GM18909 (cell line): ENCODE results near the gene SERPINF2.
A peak's percentile ranks its signal among the peaks of the same experiment; 100 is the strongest.
"Not testable (repeated sequence)": the region's sequence is repeated elsewhere in the genome, so short reads cannot be mapped to it uniquely, and the experiment has no call there.

Experiments
- ATAC-seq: cut with Tn5 transposase; IDR thresholded peaks from one replicate; pipeline ENCODE4 v1.9.1; 2021; ENCODE audit warnings: mild to moderate bottlenecking; ENCODE audit not compliant: unreplicated experiment, poor library complexity

Gene SERPINF2

GRCh38 chr17:1715803-1716075 is 26.9 kb upstream of the SERPINF2 start:
- no peak for ATAC-seq

GRCh38 chr17:1716076-1716911 is 26.4 kb upstream of the SERPINF2 start:
- ATAC-seq: peak; percentile 80

GRCh38 chr17:1716912-1717695 is 25.6 kb upstream of the SERPINF2 start:
- peak; percentile 52 for ATAC-seq

DNA sequence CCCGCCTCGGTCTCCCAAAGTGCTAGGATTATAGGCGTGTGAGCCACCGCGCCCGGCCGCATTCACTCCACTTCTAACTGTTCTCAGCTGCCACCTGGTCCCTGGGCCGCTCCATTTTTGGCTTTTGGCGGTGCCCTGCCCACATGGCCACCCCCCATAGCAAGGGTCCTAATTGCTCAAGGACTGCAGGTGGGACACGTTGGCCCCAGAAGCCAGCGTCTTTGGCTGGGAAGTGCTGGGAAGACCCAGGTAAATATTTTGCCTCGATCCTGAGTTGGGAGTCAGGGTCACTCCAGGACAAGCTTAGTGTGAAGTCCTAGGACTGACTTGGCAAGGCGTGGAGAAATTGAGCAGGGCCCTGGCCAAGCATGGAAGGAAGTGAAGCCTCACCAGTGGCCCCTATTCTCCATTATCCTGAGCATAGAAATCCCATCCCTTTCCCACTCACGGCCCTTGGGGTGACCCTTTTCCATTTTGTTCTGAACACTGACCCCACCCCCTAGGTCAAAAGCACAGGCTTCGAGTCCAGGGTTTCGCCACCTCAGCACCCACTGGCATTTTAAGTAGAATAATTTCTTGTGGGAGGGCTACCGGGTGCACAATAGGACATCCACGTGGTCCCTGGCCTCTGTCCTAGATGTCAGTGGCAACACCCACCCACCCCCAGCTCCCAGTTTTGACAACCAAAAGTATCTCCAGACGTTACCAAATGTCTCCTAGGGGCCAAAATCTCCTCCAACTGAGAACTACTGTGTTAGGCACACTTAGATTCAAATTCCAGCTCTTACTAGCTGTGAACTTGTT is 24.1 kb upstream of the SERPINF2 start:
- no peak for ATAC-seq

GRCh38 chr17:1720856-1721386 is 21.8 kb upstream of the SERPINF2 start:
- ATAC-seq: no peak

DNA sequence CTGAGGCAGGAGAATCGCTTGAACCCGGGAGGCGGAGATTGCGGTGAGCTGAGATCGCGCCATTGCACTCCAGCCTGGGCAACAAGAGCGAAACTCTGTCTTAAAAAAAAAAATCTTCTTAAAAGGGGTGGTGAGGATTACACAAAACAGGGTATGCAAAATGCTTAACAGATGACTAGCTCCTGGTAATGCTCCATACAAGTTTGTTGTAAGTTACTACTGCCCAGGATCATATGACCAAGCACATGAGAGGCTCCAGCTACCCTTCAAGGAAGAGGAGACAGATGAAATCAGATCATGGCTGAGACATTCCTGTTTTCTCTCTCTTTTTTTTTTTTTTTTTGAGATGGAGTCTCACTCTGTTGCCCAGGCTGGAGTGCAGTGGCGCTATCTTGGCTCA is 20.6 kb upstream of the SERPINF2 start:
- not testable (repeated sequence) for ATAC-seq

- peak; percentile 62 for ATAC-seq
Measured at GRCh38 chr17:1724351-1724868, 18.3 kb upstream of the SERPINF2 start, which contains the start of gene WDR81. Gene WDR81, plus strand, starts transcription at chr17:1724704. Its CDS starts 256 bp downstream, at chr17:1724960.

GRCh38 chr17:1724869-1725641 is 17.6 kb upstream of the SERPINF2 start:
- ATAC-seq: peak; percentile 37

DNA sequence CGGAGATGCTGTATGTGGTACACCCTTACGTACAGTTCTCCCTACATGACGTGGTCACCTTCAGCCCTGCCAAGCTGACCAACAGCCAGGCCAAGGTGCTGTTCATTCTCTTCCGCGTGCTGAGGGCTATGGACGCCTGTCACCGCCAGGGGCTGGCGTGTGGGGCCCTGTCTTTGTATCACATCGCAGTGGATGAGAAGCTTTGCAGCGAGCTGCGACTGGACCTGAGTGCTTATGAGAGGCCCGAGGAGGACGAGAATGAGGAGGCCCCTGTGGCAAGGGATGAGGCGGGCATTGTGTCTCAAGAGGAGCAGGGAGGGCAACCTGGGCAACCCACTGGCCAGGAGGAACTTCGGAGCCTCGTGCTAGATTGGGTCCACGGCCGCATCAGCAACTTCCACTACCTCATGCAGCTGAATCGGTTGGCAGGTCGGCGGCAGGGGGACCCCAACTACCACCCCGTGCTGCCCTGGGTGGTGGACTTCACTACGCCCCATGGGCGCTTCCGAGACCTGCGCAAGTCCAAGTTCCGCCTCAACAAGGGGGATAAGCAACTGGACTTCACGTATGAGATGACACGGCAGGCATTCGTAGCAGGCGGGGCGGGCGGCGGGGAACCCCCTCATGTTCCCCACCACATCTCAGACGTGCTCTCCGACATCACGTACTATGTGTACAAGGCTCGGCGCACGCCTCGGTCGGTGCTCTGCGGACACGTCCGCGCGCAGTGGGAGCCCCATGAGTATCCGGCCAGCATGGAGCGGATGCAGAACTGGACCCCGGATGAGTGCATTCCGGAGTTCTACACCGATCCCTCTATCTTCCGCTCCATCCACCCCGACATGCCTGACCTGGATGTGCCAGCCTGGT is 16.8 kb upstream of the SERPINF2 start:
- ATAC-seq: no peak

GRCh38 chr17:1726626-1727257 is 15.9 kb upstream of the SERPINF2 start:
- ATAC-seq: no peak

DNA sequence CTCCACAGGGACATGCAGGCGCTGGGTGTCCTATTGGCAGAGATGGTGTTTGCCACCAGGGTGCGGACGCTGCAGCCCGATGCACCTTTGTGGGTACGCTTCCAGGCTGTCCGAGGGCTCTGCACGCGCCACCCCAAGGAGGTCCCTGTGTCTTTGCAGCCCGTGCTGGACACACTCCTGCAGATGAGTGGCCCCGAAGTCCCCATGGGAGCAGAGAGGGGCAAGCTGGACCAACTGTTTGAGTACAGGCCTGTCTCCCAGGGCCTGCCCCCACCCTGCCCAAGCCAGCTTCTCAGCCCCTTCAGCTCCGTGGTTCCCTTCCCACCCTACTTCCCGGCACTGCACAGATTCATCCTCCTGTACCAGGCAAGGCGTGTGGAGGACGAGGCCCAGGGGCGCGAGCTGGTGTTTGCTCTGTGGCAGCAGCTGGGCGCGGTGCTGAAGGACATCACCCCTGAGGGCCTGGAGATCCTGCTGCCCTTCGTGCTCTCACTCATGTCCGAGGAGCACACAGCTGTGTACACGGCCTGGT is 15.3 kb upstream of the SERPINF2 start:
- ATAC-seq: no peak

DNA sequence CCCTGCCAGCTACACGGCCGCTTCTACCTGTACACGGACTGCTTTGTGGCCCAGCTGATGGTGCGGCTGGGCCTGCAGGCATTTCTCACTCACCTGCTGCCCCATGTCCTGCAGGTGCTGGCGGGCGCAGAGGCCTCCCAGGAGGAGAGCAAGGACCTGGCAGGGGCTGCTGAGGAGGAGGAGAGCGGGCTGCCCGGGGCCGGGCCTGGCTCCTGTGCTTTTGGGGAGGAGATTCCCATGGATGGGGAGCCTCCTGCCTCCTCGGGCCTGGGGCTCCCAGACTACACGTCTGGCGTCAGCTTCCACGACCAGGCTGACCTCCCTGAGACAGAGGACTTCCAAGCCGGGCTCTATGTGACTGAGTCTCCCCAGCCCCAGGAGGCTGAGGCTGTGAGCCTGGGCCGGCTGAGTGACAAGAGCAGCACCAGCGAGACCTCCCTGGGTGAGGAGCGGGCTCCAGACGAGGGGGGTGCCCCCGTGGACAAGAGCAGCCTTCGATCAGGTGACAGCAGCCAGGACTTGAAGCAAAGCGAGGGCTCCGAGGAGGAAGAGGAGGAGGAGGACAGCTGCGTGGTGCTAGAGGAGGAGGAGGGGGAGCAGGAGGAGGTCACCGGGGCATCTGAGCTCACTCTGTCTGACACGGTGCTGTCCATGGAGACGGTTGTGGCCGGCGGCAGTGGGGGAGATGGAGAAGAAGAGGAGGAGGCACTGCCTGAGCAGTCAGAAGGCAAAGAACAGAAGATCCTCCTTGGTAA is 14.6 kb upstream of the SERPINF2 start:
- no peak for ATAC-seq

- no peak for ATAC-seq
Measured at GRCh38 chr17:1729966-1730325, 12.7 kb upstream of the SERPINF2 start.

- no peak for ATAC-seq
Measured at GRCh38 chr17:1730326-1731193, 12.1 kb upstream of the SERPINF2 start.

- no peak for ATAC-seq
Measured at GRCh38 chr17:1731194-1731506, 11.5 kb upstream of the SERPINF2 start.

- ATAC-seq: no peak
Measured at GRCh38 chr17:1732241-1732832, 10.3 kb upstream of the SERPINF2 start.
